ENCODE data around the gene BSX. TPM values are rescaled to one million over a fixed set of nuclear protein-coding genes. Genes with fewer than 3 reads are reported as not detected.

BSX gene
- total RNA-seq, 2 experiments from 2014 or later: not detected

GRCh38 chr11:122931510-122931909 is 50.1 kb downstream of the BSX start:
- H3K36me3 Mint-ChIP-seq (ENCODE audit: low read depth): no peaks in the 10 kb centered on the region
- ChIA-PET CTCF (interaction anchor here (0.6 kb wide), 1 partner anchor 17 kb away, joined by 3 read pairs; no protein-coding TSS in a partner anchor), POLR2A (interaction anchor here (0.5 kb wide), 1 partner anchor 9 kb away, joined by 3 read pairs; no protein-coding TSS in a partner anchor)
- no peak overlapping the region for H3K4me3 Mint-ChIP-seq
- no peaks in the 10 kb centered on the region for H3K27me3 Mint-ChIP-seq
- no peak for DNase-seq
- H3K27ac Mint-ChIP-seq: no peak overlapping the region
- no peaks in the 10 kb centered on the region for H3K4me1 Mint-ChIP-seq
- no peaks in the 10 kb centered on the region for H3K9me3 Mint-ChIP-seq

Other genes starting within 250 kb of the BSX start
- under 1 TPM in 1 of 2 experiments, not detected in 1; 0.15 TPM for gene CRTAM, start 143.3 kb downstream of the BSX start, total RNA-seq
- gene JHY, start 99.1 kb downstream of the BSX start, total RNA-seq: 1 to 10 TPM; 1.7 to 2.1 TPM
- 1,000 to 10,000 TPM; 1,570 to 1,577 TPM for gene HSPA8, start 80.3 kb upstream of the BSX start, total RNA-seq
- gene CLMP, start 213.4 kb upstream of the BSX start, total RNA-seq: under 1 TPM; 0.75 to 0.81 TPM

All from activated CD4-positive, alpha-beta memory T cell treated with anti-CD3 and anti-CD28 coated beads, Interleukin-2, amount 10 ng/mL, durations not matched to agents 7 days and 5 days (primary cell).